HG02678 (cell line): ENCODE results near the gene TAC3.
"Not testable (repeated sequence)": the region's sequence is repeated elsewhere in the genome, so short reads cannot be mapped to it uniquely, and the experiment has no call there.

Experiments
- ATAC-seq: cut with Tn5 transposase; IDR thresholded peaks from one replicate; pipeline ENCODE4 v1.9.1; 2021; ENCODE audit warnings: mild to moderate bottlenecking, moderate library complexity; ENCODE audit not compliant: unreplicated experiment

Gene TAC3

GRCh38 chr12:57016348-57016747 is at the start of gene TAC3:
Gene TAC3 (minus strand): TSS chr12:57016529. CDS start chr12:57015797, 732 bp downstream.
- no peak for ATAC-seq

DNA sequence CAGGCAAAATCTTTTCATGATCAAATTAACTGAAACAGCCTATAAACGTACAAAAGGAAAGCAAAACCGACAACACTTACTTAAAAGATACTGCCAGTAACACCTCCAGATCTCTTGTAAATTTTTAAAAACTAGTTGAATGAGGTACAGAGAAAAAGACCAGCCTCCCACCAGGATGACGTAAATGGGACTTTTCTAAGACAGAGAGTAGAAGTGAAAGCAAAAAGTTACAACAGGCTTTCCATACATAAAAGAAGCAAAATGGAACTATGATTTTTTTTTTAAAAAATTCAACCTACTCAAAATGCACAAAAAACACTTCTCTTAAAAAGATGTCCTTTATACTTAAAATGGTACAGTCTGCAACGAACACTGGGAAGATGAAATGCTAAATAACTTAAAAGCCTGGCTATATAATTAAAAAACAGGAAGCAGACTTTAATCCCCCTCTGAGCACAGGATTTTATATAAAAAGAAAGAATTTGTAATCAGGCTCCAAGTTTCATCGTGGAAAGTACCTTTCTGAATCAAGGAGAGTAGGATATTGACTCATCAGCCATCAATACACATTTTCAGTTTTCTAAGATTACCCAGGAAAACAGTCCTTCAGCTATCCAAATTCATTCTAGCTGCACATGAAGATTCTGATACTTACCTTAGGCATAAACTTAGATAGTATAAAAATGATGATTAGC is 47.8 kb upstream of the TAC3 start:
- ATAC-seq: peak; percentile 85

- ATAC-seq: peak; percentile 52
These were observed 42.1 kb upstream of the TAC3 start for GRCh38 chr12:57058454-57058853.

- no peak for ATAC-seq
These were observed 40.9 kb upstream of the TAC3 start for GRCh38 chr12:57057067-57057751.

- ATAC-seq: no peak
These were observed 39.5 kb upstream of the TAC3 start for GRCh38 chr12:57055824-57056223.

- not testable (repeated sequence) for ATAC-seq
These were observed 37.6 kb upstream of the TAC3 start for GRCh38 chr12:57053901-57054300.

DNA sequence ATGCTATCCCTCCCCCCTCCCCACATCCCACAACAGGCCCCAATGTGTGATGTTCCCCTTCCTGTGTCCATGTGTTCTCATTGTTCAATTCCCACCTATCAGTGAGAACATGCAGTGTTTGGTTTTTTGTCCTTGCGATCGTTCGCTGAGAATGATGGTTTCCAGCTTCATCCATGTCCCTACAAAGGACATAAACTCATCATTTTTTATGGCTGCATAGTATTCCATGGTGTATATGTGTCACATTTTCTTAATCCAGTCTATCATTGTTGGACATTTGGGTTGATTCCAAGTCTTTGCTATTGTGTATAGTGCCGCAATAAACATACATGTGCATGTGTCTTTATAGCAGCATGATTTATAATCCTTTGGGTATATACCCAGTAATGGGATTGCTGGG is 36.8 kb upstream of the TAC3 start:
- not testable (repeated sequence) for ATAC-seq

DNA sequence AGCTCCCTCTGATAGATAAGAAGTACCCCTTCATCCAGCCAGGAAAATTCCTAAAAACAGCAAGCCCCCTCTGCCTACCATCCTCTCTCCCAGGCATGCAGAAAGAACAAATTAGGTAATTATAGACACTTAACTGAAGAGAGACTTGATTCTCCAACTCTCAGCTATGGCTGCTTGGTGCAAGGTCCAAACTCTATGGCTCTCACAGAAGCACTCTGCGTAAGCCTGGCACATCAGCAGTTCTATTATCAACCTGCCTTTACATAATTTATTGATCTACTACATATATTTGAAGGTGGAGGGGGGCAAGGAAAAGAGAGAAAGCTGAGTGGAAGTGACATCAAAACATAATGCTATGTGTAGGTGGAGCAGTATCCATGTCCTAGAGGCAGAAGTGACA is 34.7 kb upstream of the TAC3 start:
- no peak for ATAC-seq

DNA sequence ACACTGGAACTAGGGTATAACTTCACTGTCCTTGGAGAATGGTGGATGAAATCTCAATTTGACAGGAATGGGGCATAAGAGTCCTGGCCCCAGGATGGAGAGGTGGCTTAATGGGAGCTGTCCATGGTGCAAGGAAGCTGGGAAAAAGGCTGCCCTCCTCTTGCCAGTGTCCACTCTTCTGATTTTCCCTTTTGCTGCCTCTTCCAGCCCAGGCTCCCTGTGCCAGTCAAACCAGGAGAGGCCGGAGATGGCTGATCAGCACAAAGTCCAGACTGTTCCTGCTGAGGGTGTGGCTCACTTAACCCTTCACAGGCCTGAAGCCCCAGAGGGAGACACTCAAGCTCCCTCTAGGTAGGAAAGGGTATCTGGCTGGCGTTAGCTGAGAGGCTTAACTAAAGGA is 33.6 kb upstream of the TAC3 start, which contains the start of gene MYO1A:
Gene MYO1A, minus strand, starts transcription at position 240 of the 400 bp plus-strand sequence. CDS start 1,806 bp downstream, outside the sequence.
- ATAC-seq: no peak

GRCh38 chr12:57049119-57049446 is 32.8 kb upstream of the TAC3 start:
- no peak for ATAC-seq

GRCh38 chr12:57048423-57049118 is 32.2 kb upstream of the TAC3 start:
- no peak for ATAC-seq

DNA sequence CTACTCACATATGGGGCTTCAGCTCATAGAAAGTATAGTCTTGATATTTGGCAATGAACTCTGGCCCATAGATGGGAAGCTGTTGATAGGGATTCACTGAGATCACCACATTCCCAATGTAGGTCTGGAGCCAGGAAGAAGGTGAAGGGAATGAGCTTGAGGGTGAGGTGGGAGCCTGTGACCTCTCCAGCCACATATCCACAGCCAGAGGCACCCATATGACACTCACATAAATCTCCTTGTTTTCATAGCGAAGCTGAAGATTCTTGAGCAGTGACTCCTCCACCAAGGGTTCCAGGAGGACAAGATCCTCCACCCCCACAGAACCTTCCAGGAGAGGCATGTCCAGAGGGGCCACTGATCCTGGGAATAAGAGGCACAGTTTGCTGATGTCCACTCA is 31.7 kb upstream of the TAC3 start:
- ATAC-seq: no peak

DNA sequence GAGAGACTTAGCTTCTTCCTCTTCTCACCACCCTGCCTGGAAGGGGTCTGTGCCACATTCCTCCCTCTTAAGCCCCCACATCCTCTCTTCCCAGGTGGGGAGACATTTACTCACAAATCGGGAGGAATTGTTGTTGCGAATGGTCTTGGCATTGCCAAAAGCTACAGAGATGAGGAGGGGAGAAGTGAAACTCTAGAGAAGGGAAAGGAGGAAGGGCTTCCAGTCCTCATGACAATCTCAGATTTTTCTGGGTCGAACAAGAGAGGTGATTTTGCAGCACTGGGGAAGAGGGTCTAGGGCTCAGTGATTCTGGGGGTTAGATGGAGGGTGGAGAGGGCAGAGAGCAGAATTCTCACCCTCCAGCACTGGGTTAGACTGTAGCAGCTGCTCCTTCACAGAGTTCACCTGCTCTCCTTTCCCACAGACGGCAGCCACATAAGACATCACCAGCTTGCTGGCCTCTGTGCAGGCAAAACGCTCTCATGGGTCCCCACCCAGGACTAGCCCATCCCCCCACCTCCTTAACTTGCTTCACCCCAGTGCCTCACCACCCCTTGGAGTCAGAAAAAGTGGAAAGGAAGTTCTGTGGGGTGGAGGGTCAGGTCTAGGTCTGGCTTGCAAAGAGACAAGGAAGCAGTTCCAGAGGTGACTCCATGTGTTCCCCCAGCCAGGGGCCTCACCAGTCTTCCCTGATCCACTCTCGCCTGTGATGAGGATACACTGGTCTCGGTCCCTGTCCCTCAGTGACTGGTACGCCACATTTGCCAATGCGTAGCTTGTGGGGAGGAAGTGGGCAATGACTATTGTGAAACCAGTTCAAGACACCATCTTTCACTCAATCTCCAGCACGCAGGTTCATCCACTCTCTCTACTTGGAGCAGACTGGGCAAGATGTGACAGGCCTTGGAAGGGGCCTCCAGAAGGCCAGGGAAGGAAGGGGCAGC is 30.9 kb upstream of the TAC3 start:
- no peak for ATAC-seq

DNA sequence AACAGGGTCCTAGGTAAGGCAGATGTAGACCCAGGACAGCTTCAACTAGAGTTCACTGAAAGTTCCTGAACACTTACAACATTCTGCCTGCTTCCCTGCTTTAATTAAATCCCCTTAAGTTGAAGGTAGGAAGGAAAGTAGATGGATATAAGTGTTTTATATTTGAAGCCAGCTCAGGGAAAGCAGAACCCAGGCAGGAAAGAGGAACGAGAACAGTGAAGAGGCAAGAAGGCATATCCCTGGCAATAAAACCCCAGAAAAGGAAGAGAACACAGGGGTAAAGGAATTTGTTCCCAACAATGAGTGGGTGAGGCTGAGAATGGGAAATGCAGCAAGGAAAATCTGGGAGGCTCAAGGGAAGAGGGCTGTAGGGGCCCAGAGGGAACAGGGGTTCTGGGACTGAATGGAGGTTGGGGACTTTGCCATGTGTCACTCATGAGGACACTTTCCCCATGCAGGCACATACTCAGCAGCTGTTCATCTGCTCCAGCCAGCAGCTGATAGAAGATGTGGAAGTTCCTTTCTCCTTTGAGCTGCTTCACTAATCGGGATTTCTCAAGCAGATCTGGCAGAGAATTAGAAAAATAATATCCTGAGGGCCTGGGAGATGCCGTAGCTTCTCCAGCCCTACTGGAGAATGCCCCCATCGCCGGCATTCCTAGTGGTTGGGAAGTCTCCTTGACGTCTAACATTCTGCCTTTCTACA is 29.9 kb upstream of the TAC3 start:
- no peak for ATAC-seq

DNA sequence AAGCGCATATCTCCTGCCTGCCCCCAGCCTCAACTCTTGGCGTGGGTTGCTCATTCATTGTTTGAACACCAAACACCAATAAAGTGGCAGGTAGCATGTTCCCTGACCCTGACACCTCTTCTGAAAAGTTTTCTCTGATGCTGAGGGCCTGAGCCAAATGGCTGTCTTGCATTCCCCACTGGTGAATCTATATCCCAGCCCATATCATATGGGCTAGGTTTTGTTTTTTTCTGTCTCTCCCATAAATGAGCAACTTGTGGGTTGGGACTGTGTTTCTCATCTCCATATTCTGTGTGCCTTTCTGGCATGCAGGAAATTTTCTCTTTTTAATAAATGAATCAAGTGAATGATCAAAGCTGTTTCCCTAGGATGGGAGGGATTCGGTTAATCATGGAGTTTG is 28.6 kb upstream of the TAC3 start:
- no peak for ATAC-seq

DNA sequence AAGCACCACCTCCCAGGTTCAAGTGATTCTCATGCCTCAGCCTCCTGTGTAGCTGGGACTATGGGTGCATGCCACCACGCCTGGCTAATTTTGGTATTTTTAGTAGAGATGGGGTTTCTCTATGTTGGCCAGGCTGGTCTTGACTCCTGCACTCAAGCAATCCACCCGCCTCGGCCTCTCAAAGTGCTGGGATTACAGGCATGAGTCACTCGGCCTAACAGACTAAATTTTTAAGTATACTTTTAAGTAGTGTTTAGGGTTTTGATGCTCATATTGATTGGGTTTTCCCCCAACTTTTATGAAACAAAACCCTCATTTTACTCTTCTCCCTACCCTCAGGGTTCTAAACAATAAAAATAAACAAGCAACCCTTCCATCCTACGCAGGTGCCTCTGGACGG is 28.1 kb upstream of the TAC3 start:
- ATAC-seq: no peak

DNA sequence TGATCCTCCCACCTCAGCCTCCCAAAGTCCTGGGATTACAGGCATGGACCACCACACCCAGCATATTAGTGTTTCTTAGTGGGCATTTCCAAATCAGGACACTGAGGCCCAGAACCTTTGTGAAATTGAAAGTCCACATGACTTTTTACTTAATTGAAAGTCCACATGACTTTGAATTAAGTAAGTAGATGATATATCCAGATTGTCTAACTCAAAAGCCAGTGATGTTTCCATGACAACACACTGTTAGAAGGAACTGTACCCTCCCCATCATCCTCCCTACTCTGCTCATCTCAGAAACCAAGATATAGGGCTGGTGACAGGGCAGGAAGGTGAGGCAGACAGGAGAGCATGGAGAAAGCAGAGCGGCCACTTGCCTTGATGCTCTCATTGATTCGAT is 26.4 kb upstream of the TAC3 start:
- no peak for ATAC-seq

DNA sequence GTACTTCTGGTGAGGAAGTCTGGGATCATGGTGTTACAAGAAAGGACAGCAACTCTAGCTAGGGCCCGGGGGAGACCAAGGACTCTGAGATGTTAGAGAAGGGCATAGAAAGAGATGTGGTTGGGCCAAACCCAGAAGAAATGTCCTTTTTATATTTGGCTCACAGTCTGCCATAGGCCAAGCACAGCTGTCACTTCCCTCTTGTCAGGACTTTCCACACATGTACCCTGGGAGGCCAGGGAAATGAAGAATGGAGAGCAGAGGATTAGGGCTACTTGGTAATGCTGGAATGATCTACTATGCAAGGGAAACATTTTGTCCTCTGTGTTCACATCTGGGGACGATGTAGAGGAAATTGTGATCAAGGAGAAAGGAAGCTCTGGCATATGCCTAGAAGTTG is 24.4 kb upstream of the TAC3 start:
- ATAC-seq: no peak

DNA sequence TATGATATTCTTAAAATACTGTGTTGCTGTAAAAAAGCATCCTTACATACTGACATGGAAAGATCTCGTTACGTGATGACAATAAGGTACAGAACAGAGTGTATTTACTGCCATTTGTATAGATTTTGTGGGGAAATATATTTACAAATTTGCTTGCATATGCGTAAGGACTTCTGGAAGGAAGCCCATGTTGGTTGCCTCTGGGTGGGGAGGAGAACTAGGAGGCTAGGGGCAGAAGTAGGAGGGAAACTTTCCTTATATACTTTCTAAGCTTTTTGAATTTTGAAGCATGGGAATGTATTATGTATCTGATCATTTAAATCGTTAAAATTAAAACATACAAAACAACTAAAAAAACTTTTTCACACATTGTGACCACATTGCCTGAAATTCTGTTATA is 23.9 kb upstream of the TAC3 start:
- no peak for ATAC-seq

DNA sequence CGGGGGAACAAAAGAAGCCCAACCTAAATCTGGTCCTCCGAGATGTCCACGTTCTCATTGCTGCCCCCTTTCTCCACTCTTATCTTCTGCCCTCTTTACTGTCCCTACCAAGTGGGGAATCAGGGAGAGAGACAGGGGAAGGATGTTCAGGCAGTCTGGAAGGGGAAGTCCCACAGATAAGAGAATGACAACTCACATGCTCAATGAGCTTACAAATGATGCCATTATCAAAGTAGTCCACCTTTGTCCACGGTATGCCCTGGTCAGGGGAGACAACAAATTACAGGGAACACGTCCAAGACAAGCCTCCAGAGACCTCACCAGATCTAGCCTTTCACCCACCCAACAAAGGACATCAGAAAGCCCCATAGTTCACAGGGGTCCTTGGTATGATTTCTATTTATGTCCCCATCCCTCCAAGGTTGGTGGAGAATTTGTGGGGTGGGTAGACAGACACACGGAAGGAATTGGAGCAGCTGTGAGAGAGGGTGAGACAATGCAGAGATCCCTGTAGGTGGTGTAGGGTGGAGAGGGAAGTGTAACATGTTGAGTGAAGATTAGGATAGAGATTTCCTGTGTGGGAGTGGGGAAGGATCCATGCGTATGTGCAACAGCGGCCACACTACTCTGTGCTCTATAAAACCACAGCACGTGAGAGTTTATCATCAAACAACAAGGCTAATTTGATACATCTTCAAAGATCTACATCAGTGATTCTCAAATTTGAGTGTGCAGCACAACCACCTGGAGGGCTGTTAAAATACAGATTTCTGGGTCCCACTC is 22.9 kb upstream of the TAC3 start:
- no peak for ATAC-seq
